Stimulated activated CD4-positive, alpha-beta T cell treated with anti-CD3 and anti-CD28 coated beads, Interleukin-1b, Interleukin-23, amount 100 ng/mL, for 24 hours (primary cell): ENCODE data around the gene GFPT2.
A peak's percentile ranks its signal among the peaks of the same experiment; 100 is the strongest.

Source experiments
- DNase-seq, 4 experiments: peaks; one replicate each; pipeline ENCODE4 v3.0.0-alpha.2; 2020; ENCODE audit warnings: low read depth in 4 of 4, low spot score in 1 of 4

Gene GFPT2

GRCh38 chr5:180334751-180335613, 18.2 kb downstream of the GFPT2 start:
- DNase-seq, result no peak

- DNase-seq, result no peak
These were observed 19.0 kb downstream of the GFPT2 start for GRCh38 chr5:180334176-180334575.

GRCh38 chr5:180333661-180334060, 19.5 kb downstream of the GFPT2 start:
- DNase-seq, result no peak

- DNase-seq, result no peak
These were observed 20.3 kb downstream of the GFPT2 start for GRCh38 chr5:180332861-180333260.

- no peak for DNase-seq
These were observed 21.1 kb downstream of the GFPT2 start for GRCh38 chr5:180332051-180332517.

GRCh38 chr5:180331647-180331950, 21.5 kb downstream of the GFPT2 start:
- DNase-seq, result no peak

GRCh38 chr5:180330810-180331646, 22.1 kb downstream of the GFPT2 start:
- no peak for DNase-seq

- no peak for DNase-seq
These were observed 22.9 kb downstream of the GFPT2 start for GRCh38 chr5:180330270-180330648.

- DNase-seq, result no peak
These were observed 23.4 kb downstream of the GFPT2 start for GRCh38 chr5:180329606-180330269.

GRCh38 chr5:180329138-180329435, 24.0 kb downstream of the GFPT2 start:
- DNase-seq, result no peak

- peak; percentile 74 to 79 (median 78) for DNase-seq
These were observed 24.6 kb downstream of the GFPT2 start for GRCh38 chr5:180328296-180329137.

GRCh38 chr5:180326989-180327565, 26.1 kb downstream of the GFPT2 start:
- no peak for DNase-seq

GRCh38 chr5:180324601-180324950, 28.6 kb downstream of the GFPT2 start:
- DNase-seq, result no peak

GRCh38 chr5:180323941-180324600, 29.1 kb downstream of the GFPT2 start:
- DNase-seq, result no peak

- no peak for DNase-seq
These were observed 30.0 kb downstream of the GFPT2 start for GRCh38 chr5:180323160-180323559.

GRCh38 chr5:180318456-180319089, 34.6 kb downstream of the GFPT2 start:
- no peak for DNase-seq

- no peak for DNase-seq
These were observed 36.5 kb downstream of the GFPT2 start for GRCh38 chr5:180316586-180316985.

- DNase-seq, result peak; percentile 60 to 66 (median 64)
These were observed 37.3 kb downstream of the GFPT2 start for GRCh38 chr5:180315762-180316212.

GRCh38 chr5:180313677-180314505, 39.2 kb downstream of the GFPT2 start:
- peak in 2 of 4 experiments; percentile 56 to 69 for DNase-seq
